Peyer's patch (tissue), 4 donors: ENCODE data around the gene RIC1.

Experiments used
- POLR2A ChIP-seq, 2 donors: fragments of 450-650 bp; IDR thresholded peaks; one replicate each; pipeline ENCODE4 v1.5.1; 2017; ENCODE audit warnings: antibody characterized with exemption in 2 of 2, mild to moderate bottlenecking in 2 of 2, moderate library complexity in 2 of 2
- TF ChIP-seq, protein P1 (sequence below), 6 experiments: fragments of 450-650 bp in 4 of 6; fragments of 200-600 bp in 2 of 6; sonication (generic) in 1 of 6; IDR thresholded peaks; one replicate each; pipeline ENCODE4 v1.5.1; 2017 to 2019; ENCODE audit warnings: antibody characterized with exemption in 6 of 6, mild to moderate bottlenecking in 3 of 6, moderate library complexity in 1 of 6

DNA sequence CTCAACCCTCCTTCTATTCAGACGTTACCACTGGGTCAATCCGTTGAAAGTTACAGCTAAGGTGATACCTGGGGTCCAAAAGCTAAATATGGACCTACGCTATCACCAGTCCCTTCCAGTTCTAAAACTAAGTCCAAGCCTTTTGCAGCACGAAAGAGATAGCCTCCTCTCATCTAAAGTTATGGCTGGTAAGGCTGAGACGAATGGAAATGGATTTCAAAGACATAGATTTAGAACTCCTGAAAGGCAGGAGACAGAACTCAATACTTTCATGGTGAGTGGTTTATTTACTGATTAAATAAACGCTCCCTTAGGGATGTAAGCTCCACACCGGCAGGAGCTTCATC is 751 bp upstream of the RIC1 start:
- TF ChIP-seq, protein P1, sequence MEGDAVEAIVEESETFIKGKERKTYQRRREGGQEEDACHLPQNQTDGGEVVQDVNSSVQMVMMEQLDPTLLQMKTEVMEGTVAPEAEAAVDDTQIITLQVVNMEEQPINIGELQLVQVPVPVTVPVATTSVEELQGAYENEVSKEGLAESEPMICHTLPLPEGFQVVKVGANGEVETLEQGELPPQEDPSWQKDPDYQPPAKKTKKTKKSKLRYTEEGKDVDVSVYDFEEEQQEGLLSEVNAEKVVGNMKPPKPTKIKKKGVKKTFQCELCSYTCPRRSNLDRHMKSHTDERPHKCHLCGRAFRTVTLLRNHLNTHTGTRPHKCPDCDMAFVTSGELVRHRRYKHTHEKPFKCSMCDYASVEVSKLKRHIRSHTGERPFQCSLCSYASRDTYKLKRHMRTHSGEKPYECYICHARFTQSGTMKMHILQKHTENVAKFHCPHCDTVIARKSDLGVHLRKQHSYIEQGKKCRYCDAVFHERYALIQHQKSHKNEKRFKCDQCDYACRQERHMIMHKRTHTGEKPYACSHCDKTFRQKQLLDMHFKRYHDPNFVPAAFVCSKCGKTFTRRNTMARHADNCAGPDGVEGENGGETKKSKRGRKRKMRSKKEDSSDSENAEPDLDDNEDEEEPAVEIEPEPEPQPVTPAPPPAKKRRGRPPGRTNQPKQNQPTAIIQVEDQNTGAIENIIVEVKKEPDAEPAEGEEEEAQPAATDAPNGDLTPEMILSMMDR (IDR thresholded peaks at IDR 0.05) = no peak
- no peak for TF ChIP-seq POLR2A (IDR thresholded peaks at IDR 0.05)
